HL-60 (cell line): ENCODE results near the gene ATP11B.

Source experiments
- DNase-seq, 2 experiments: peaks; one replicate each; pipeline ENCODE4 v3.0.0-alpha.2; 2010 to 2020; ENCODE audit warnings: low read depth in 1 of 2, low spot score in 1 of 2
- H3K27ac ChIP-seq: fragments of 250-450 bp; sonication (Bioruptor Pico); replicated peaks from 2 replicates; pipeline ENCODE4 v1.5.1; 2020; ENCODE audit warnings: mild to moderate bottlenecking, moderate library complexity
- H3K27me3 ChIP-seq: fragments of 250-450 bp; sonication (Bioruptor Pico); 2 replicates; pipeline ENCODE4 v1.5.1; 2021; ENCODE audit warnings: mild to moderate bottlenecking, moderate library complexity; ENCODE audit not compliant: insufficient read depth, poor library complexity, severe bottlenecking
- H3K4me3 ChIP-seq: replicated peaks from 2 replicates; pipeline ENCODE4 v1.5.1; 2011; ENCODE audit warnings: mild to moderate bottlenecking, control low read depth, low read length; ENCODE audit not compliant: insufficient read depth
- GABPA ChIP-seq: IDR thresholded peaks from 2 replicates; pipeline ENCODE4 v1.6.1; 2012; ENCODE audit warnings: low read depth
- POLR2AphosphoS5 ChIP-seq: IDR thresholded peaks from 2 replicates; pipeline ENCODE4 v1.6.1; 2012; ENCODE audit warnings: low read depth
- SPI1 ChIP-seq: IDR thresholded peaks from 2 replicates; pipeline ENCODE4 v1.6.1; 2012; ENCODE audit warnings: low read depth, mild to moderate bottlenecking, borderline replicate concordance
- TF ChIP-seq, protein P1 (sequence below): IDR thresholded peaks from one replicate; pipeline ENCODE4 v1.5.1; 2011; ENCODE audit warnings: low read length, control low read depth, inconsistent platforms; ENCODE audit not compliant: insufficient read depth
- TF ChIP-seq, protein P2 (sequence below): IDR thresholded peaks from 2 replicates; pipeline ENCODE4 v1.6.1; 2012; ENCODE audit warnings: low read depth; ENCODE audit not compliant: insufficient replicate concordance

The ATP11B gene

GRCh38 chr3:182755712-182756111 lies 37.6 kb upstream of the ATP11B start:
- no peak for DNase-seq
- TF ChIP-seq SPI1 (no peak), POLR2AphosphoS5 (no peak), GABPA (no peak)
- TF ChIP-seq, protein P1, sequence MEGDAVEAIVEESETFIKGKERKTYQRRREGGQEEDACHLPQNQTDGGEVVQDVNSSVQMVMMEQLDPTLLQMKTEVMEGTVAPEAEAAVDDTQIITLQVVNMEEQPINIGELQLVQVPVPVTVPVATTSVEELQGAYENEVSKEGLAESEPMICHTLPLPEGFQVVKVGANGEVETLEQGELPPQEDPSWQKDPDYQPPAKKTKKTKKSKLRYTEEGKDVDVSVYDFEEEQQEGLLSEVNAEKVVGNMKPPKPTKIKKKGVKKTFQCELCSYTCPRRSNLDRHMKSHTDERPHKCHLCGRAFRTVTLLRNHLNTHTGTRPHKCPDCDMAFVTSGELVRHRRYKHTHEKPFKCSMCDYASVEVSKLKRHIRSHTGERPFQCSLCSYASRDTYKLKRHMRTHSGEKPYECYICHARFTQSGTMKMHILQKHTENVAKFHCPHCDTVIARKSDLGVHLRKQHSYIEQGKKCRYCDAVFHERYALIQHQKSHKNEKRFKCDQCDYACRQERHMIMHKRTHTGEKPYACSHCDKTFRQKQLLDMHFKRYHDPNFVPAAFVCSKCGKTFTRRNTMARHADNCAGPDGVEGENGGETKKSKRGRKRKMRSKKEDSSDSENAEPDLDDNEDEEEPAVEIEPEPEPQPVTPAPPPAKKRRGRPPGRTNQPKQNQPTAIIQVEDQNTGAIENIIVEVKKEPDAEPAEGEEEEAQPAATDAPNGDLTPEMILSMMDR = no peak
- TF ChIP-seq, protein P2, sequence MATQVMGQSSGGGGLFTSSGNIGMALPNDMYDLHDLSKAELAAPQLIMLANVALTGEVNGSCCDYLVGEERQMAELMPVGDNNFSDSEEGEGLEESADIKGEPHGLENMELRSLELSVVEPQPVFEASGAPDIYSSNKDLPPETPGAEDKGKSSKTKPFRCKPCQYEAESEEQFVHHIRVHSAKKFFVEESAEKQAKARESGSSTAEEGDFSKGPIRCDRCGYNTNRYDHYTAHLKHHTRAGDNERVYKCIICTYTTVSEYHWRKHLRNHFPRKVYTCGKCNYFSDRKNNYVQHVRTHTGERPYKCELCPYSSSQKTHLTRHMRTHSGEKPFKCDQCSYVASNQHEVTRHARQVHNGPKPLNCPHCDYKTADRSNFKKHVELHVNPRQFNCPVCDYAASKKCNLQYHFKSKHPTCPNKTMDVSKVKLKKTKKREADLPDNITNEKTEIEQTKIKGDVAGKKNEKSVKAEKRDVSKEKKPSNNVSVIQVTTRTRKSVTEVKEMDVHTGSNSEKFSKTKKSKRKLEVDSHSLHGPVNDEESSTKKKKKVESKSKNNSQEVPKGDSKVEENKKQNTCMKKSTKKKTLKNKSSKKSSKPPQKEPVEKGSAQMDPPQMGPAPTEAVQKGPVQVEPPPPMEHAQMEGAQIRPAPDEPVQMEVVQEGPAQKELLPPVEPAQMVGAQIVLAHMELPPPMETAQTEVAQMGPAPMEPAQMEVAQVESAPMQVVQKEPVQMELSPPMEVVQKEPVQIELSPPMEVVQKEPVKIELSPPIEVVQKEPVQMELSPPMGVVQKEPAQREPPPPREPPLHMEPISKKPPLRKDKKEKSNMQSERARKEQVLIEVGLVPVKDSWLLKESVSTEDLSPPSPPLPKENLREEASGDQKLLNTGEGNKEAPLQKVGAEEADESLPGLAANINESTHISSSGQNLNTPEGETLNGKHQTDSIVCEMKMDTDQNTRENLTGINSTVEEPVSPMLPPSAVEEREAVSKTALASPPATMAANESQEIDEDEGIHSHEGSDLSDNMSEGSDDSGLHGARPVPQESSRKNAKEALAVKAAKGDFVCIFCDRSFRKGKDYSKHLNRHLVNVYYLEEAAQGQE = no peak
- H3K27ac ChIP-seq = no peak overlapping the region
- no peak overlapping the region for H3K4me3 ChIP-seq
- no peaks in the 10 kb centered on the region for H3K27me3 ChIP-seq

GRCh38 chr3:182760576-182761164 lies 32.6 kb upstream of the ATP11B start:
- Histone ChIP-seq H3K4me3 (no peak overlapping the region), H3K27ac (no peak overlapping the region), H3K27me3 (no peaks in the 10 kb centered on the region)
- TF ChIP-seq, protein P1 = no peak
- no peak for DNase-seq

DNA sequence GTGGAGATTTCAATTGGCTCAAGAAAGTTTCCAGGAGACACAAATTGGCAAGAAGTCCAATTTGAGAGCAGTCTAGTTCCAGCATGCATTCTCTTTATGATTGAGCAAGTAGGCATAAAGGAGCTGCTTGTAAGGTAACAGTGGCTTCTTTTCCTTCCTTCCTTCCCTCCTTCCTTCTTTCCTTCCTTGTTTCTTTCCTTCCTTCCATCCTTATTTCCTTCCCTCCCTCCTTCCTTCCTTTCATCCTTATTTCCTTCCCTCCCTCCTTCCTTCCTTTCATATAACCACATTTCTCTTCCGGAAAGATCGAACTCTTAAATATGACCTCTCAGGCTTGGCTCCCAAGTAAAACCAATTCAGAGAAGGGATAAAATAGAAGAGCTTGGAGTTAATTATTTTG lies 29.4 kb upstream of the ATP11B start:
- no peak overlapping the region for H3K4me3 ChIP-seq
- H3K27me3 ChIP-seq = no peaks in the 10 kb centered on the region
- no peak for DNase-seq
- TF ChIP-seq, protein P1 = no peak
- no peak for TF ChIP-seq SPI1
- no peak for TF ChIP-seq GABPA
- no peak for TF ChIP-seq POLR2AphosphoS5
- TF ChIP-seq, protein P2 = no peak
- H3K27ac ChIP-seq = no peak overlapping the region

DNA sequence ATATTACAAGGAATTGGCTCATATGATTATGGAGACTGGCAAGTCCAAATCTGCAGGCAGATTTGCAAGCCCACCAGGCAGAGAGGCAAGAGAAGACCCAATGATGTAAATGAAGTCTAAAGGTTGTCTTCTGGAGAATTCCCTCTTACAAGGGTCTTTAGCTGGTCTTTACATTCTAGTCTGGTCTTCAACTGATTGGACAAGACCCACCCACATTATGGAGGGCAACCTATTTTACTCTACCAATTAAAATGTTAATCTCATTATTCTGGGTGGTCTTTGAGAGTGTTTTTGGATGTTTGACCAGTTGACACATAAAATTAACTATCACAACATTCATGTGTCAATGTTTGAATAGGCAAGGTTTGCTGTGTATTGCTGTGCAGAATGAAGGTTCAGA lies 28.0 kb upstream of the ATP11B start:
- Histone ChIP-seq H3K27me3 (no peaks in the 10 kb centered on the region), H3K27ac (no peak overlapping the region), H3K4me3 (no peak overlapping the region)
- TF ChIP-seq POLR2AphosphoS5 (no peak), SPI1 (no peak), GABPA (no peak)
- TF ChIP-seq, protein P2 = no peak
- TF ChIP-seq, protein P1 = no peak
- DNase-seq = no peak
